HCEC 1CT (cell line): ENCODE measurements around the gene CST7.
"Not testable (repeated sequence)": the region's sequence is repeated elsewhere in the genome, so short reads cannot be mapped to it uniquely, and the experiment has no call there.

Experiments used
- DNase-seq: peaks from one replicate; pipeline ENCODE4 v3.0.0-alpha.2; 2017

CST7 gene

GRCh38 chr20:24948939-24949679, at the start of gene CST7:
Gene CST7 (plus strand): TSS chr20:24949269. CDS start chr20:24949506, 237 bp downstream.
- DNase-seq: no peak

GRCh38 chr20:24906806-24907205, 42.3 kb upstream of the CST7 start:
- no peak for DNase-seq

GRCh38 chr20:24908642-24909041, 40.4 kb upstream of the CST7 start:
- DNase-seq: no peak

GRCh38 chr20:24909086-24909780, 39.8 kb upstream of the CST7 start:
- DNase-seq: no peak

- no peak for DNase-seq
These were observed 39.2 kb upstream of the CST7 start for GRCh38 chr20:24909861-24910260.

- DNase-seq: no peak
These were observed 38.6 kb upstream of the CST7 start for GRCh38 chr20:24910461-24910860.

GRCh38 chr20:24911461-24911860, 37.6 kb upstream of the CST7 start:
- no peak for DNase-seq

GRCh38 chr20:24912397-24913075, 36.5 kb upstream of the CST7 start:
- DNase-seq: no peak

GRCh38 chr20:24913076-24913628, 35.9 kb upstream of the CST7 start:
- no peak for DNase-seq

GRCh38 chr20:24914388-24915241, 34.5 kb upstream of the CST7 start:
- no peak for DNase-seq

GRCh38 chr20:24915440-24915839, 33.6 kb upstream of the CST7 start:
- DNase-seq: no peak

GRCh38 chr20:24915892-24916291, 33.2 kb upstream of the CST7 start:
- DNase-seq: no peak

- DNase-seq: no peak
These were observed 32.7 kb upstream of the CST7 start for GRCh38 chr20:24916412-24916811.

- DNase-seq: no peak
These were observed 32.0 kb upstream of the CST7 start for GRCh38 chr20:24917056-24917455.

- peak; percentile 42 for DNase-seq
These were observed 31.1 kb upstream of the CST7 start for GRCh38 chr20:24917797-24918578.

GRCh38 chr20:24918579-24919566, 30.2 kb upstream of the CST7 start:
- DNase-seq: no peak

- DNase-seq: not testable (repeated sequence)
These were observed 29.4 kb upstream of the CST7 start for GRCh38 chr20:24919665-24920064.

- not testable (repeated sequence) for DNase-seq
These were observed 28.4 kb upstream of the CST7 start for GRCh38 chr20:24920706-24921105.

GRCh38 chr20:24929259-24929658, 19.8 kb upstream of the CST7 start:
- DNase-seq: not testable (repeated sequence)
